Activated CD8-positive, alpha-beta memory T cell treated with anti-CD3 and anti-CD28 coated beads, Interleukin-2, amount 10 ng/mL, durations not matched to agents 7 days and 5 days (primary cell): ENCODE measurements around the gene EIF3J. TPM values are rescaled to one million over a fixed set of nuclear protein-coding genes. Genes with fewer than 3 reads are reported as not detected.

Source experiments
- ATAC-seq: fragments of 150-1000 bp; cut with Tn5 transposase; one replicate; pipeline ENCODE4 v1.10.0; 2021; ENCODE audit warnings: moderate library complexity
- CTCF ChIA-PET: fragments of 350-600 bp; sonication (Branson Sonifier 250); formaldehyde crosslinking; loops from one replicate; lab custom pipeline; 2021; ENCODE audit warnings: antibody characterized with exemption; lab: Charles Lee
- DNase-seq: peaks from one replicate; pipeline ENCODE4 v3.0.0-alpha.2; 2020
- H3K27ac Mint-ChIP-seq: one replicate; pipeline ENCODE4 v1.8.0; 2021; ENCODE audit warnings: mild to moderate bottlenecking, mixed read lengths
- H3K27me3 Mint-ChIP-seq: one replicate; pipeline ENCODE4 v1.8.0; 2021; ENCODE audit warnings: mixed read lengths
- H3K36me3 Mint-ChIP-seq: one replicate; pipeline ENCODE4 v1.8.0; 2021; ENCODE audit warnings: mild to moderate bottlenecking, mixed read lengths
- H3K4me1 Mint-ChIP-seq: one replicate; pipeline ENCODE4 v1.8.0; 2021; ENCODE audit warnings: mixed read lengths
- H3K4me3 Mint-ChIP-seq: one replicate; pipeline ENCODE4 v1.8.0; 2021; ENCODE audit warnings: mild to moderate bottlenecking, moderate library complexity, mixed read lengths
- H3K9me3 Mint-ChIP-seq: one replicate; pipeline ENCODE4 v1.8.0; 2022; ENCODE audit warnings: low read depth, mixed read lengths
- total RNA-seq, 2 experiments: library from RNA; stranded (reverse); gene quantifications; one replicate each; pipeline ENCODE4 v1.2.3, GENCODE V29; 2021

Gene EIF3J
- total RNA-seq, 2 experiments from 2014 or later = 75.8 to 124 TPM

DNA sequence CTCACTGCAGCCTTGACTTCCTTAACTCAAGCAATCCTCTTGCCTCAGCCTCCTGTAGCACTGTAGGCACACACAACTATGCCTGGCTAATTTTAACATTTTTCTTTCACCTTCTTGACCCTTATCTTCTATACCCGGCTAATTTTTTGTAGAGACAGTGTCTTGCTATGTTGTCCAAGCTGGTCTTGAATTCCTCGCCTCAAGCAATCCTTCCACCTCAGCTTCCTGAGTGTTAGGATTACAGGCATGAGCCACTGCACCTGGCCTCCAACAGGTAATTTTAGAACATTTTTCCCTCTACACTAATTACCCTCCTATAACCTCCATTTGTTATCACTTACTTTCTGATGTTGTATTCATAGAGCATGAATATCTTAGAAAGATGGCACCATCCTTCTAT is 66.2 kb downstream of the EIF3J start:
- H3K4me1 Mint-ChIP-seq = peaks cover 9% of the 10 kb centered on the region
- ATAC-seq = no peak
- CTCF ChIA-PET = interaction anchor here (1.1 kb wide), 1 partner anchor 19 kb away, joined by 3 read pairs; no protein-coding TSS in a partner anchor
- H3K27me3 Mint-ChIP-seq = no peaks in the 10 kb centered on the region
- no peak for DNase-seq
- H3K4me3 Mint-ChIP-seq = no peak overlapping the region
- peaks cover 42% of the 10 kb centered on the region for H3K36me3 Mint-ChIP-seq
- no peak overlapping the region for H3K27ac Mint-ChIP-seq
- no peaks in the 10 kb centered on the region for H3K9me3 Mint-ChIP-seq

DNA sequence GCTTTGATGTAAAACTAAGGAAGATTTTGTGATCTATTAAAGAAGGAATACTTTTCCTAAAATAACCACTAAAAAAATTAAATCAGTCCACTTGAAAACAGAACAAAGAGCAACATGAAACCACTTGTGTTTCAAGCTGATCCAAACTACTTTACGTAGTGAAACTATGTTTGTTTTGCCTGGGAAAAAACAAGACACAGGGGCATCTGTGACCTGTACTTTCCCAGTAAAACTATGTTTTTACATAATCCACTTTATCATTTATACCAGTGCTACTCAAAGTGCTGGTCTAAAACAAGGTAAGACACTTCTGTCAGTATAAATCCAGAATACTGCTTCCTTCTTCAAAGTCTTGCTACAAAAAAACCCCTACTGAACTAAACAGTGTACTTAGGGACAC is 69.8 kb downstream of the EIF3J start:
- Mint-ChIP-seq H3K27me3 (no peaks in the 10 kb centered on the region), H3K27ac (no peak overlapping the region), H3K4me1 (no peaks in the 10 kb centered on the region), H3K36me3 (peaks cover 52% of the 10 kb centered on the region), H3K4me3 (no peak overlapping the region), H3K9me3 (no peaks in the 10 kb centered on the region)
- CTCF ChIA-PET = no interaction called here
- ATAC-seq = no peak
- no peak for DNase-seq

Other genes with a start within 250 kb of the EIF3J start
- gene GOLM2, start 248.4 kb upstream of the EIF3J start, total RNA-seq = 10 to 100 TPM; 43.8 to 50.5 TPM
- gene CTDSPL2, start 109.5 kb upstream of the EIF3J start, total RNA-seq = 10 to 100 TPM; 65.9 to 75.8 TPM
- 10 to 100 TPM; 76.7 to 95.8 TPM for gene SPG11, start 126.5 kb downstream of the EIF3J start, total RNA-seq
- 10 to 100 TPM; 17.2 to 38.4 TPM for gene PATL2, start 174.2 kb downstream of the EIF3J start, total RNA-seq
- gene B2M, start 174.4 kb downstream of the EIF3J start, total RNA-seq = 1,000 to 10,000 TPM; 6,920 to 7,161 TPM
- 10 to 100 TPM; 79.1 to 79.4 TPM for gene TRIM69, start 199.4 kb downstream of the EIF3J start, total RNA-seq